B cell (primary cell): ENCODE results near the gene RGS19. TPM values are rescaled to one million over a fixed set of nuclear protein-coding genes. Genes with fewer than 3 reads are reported as not detected.

Experiments used
- ATAC-seq: fragments of 200-7000 bp; cut with Tn5 transposase; one replicate; pipeline ENCODE4 v1.10.0; 2021; ENCODE audit warnings: low read depth, mild to moderate bottlenecking, moderate number of reproducible peaks, moderate library complexity
- CTCF ChIA-PET: fragments of 350-600 bp; sonication (Branson Sonifier 250); formaldehyde crosslinking; loops from one replicate; lab custom pipeline; 2021; ENCODE audit warnings: antibody characterized with exemption, inconsistent platforms; lab: Charles Lee
- POLR2A ChIA-PET: fragments of 350-600 bp; sonication (Branson Sonifier 250); formaldehyde crosslinking; loops from one replicate; lab custom pipeline; 2021; ENCODE audit warnings: antibody characterized with exemption; lab: Charles Lee
- DNase-seq: peaks from one replicate; pipeline ENCODE4 v3.0.0; 2013
- H2AFZ ChIP-seq: 2 replicates; pipeline ENCODE4 v1.6.1; 2012; ENCODE audit warnings: mild to moderate bottlenecking, low read depth, low read length; ENCODE audit not compliant: insufficient read depth, poor library complexity, severe bottlenecking
- H3K27ac ChIP-seq, 2 donors: 1 replicate in 1 of 2; 2 replicates in 1 of 2; pipeline ENCODE4 v1.5.1; 2012 to 2013; ENCODE audit warnings: low read length in 2 of 2, mild to moderate bottlenecking in 2 of 2, moderate library complexity in 1 of 2
- H3K27me3 ChIP-seq, 4 experiments: fragments of 200-600 bp in 1 of 4; sonication (generic) in 1 of 4; replicated peaks in 1 of 4; 1 replicate in 2 of 4; 2 replicates in 2 of 4; pipeline versions ENCODE4 v1.6.1 to v1.7.0; 2013 to 2016; ENCODE audit warnings: low read length in 3 of 4, mild to moderate bottlenecking in 2 of 4, mixed read lengths in 1 of 4, moderate library complexity in 1 of 4; ENCODE audit not compliant: insufficient read depth in 4 of 4, control insufficient read depth in 3 of 4; ENCODE audit errors: control extremely low read depth in 1 of 4
- H3K36me3 ChIP-seq, 2 experiments: replicated peaks in 1 of 2; 1 replicate in 1 of 2; 2 replicates in 1 of 2; pipeline versions ENCODE4 v1.6.1 to v1.7.1; 2013; ENCODE audit warnings: low read length in 1 of 2; ENCODE audit not compliant: insufficient read depth in 2 of 2, control insufficient read depth in 1 of 2; ENCODE audit errors: control extremely low read depth in 1 of 2, extremely low read depth in 1 of 2
- H3K4me1 ChIP-seq, 2 donors: fragments of 200-600 bp in 1 of 2; sonication (generic) in 1 of 2; 1 replicate in 1 of 2; 2 replicates in 1 of 2; pipeline versions ENCODE4 v1.5.1 to v1.6.1; 2013 to 2017; ENCODE audit warnings: low read length in 2 of 2; ENCODE audit not compliant: control insufficient read depth in 2 of 2, insufficient read depth in 2 of 2
- H3K4me2 ChIP-seq: replicated peaks from 2 replicates; pipeline ENCODE3; 2012; ENCODE audit warnings: mild to moderate bottlenecking, low read depth, low read length; ENCODE audit not compliant: poor library complexity, severe bottlenecking
- H3K4me3 ChIP-seq, 5 experiments: fragments of 200-600 bp in 1 of 5; sonication (generic) in 1 of 5; 1 replicate in 3 of 5; 2 replicates in 2 of 5; pipeline versions ENCODE4 v1.5.1 to v1.7.0; 2011 to 2016; ENCODE audit warnings: low read length in 4 of 5, mild to moderate bottlenecking in 4 of 5, low read depth in 2 of 5, control low read depth in 1 of 5, moderate library complexity in 1 of 5; ENCODE audit not compliant: insufficient read depth in 1 of 5; ENCODE audit errors: control extremely low read depth in 1 of 5, extremely low read depth in 1 of 5
- H3K79me2 ChIP-seq: fragments of 200-600 bp; sonication (generic); one replicate; pipeline ENCODE4 v1.6.0; 2016; ENCODE audit warnings: low read length; ENCODE audit not compliant: control insufficient read depth, insufficient read depth
- H3K9ac ChIP-seq: fragments of 200-600 bp; sonication (generic); 2 replicates; pipeline ENCODE4 v1.6.1; 2017; ENCODE audit warnings: mild to moderate bottlenecking, low read length, moderate library complexity
- H3K9me3 ChIP-seq, 3 donors: one replicate each; pipeline versions ENCODE4 v1.6.1 to v1.7.1; 2013; ENCODE audit warnings: low read length in 2 of 3; ENCODE audit not compliant: control insufficient read depth in 2 of 3, insufficient read depth in 1 of 3; ENCODE audit errors: control extremely low read depth in 1 of 3
- H4K20me1 ChIP-seq: 2 replicates; pipeline ENCODE4 v1.6.0; 2012; ENCODE audit warnings: mild to moderate bottlenecking, low read length; ENCODE audit not compliant: insufficient read depth, control insufficient read depth, poor library complexity, severe bottlenecking
- H3K27ac Mint-ChIP-seq: one replicate; pipeline ENCODE4 v1.8.0; 2021; ENCODE audit warnings: mixed read lengths
- H3K27me3 Mint-ChIP-seq: one replicate; pipeline ENCODE4 v1.8.0; 2021; ENCODE audit warnings: mixed read lengths
- H3K4me1 Mint-ChIP-seq: one replicate; pipeline ENCODE4 v1.8.0; 2021; ENCODE audit warnings: mixed read lengths
- H3K4me3 Mint-ChIP-seq: one replicate; pipeline ENCODE4 v1.8.0; 2021; ENCODE audit warnings: mixed read lengths
- H3K9me3 Mint-ChIP-seq: one replicate; pipeline ENCODE4 v1.8.0; 2022; ENCODE audit warnings: mixed read lengths; ENCODE audit not compliant: insufficient read depth
- CTCF ChIP-seq: fragments of 200-600 bp; IDR thresholded peaks from one replicate; pipeline ENCODE4 v1.8.0; 2022; ENCODE audit warnings: antibody characterized with exemption, mild to moderate bottlenecking
- EZH2 ChIP-seq: IDR thresholded peaks from 2 replicates; pipeline ENCODE4 v1.6.1; 2012; ENCODE audit warnings: borderline replicate concordance, low read depth, mild to moderate bottlenecking, moderate library complexity, low read length; ENCODE audit not compliant: insufficient read depth, poor library complexity, severe bottlenecking
- WGBS: methylation state at CpG from one replicate; pipeline ENCODE4 v1.1.5; 2013; ENCODE audit warnings: missing lambda C conversion rate; ENCODE audit not compliant: insufficient coverage; 5-methylcytosine and 5-hydroxymethylcytosine counted together
- intact Hi-C: fragments of 100-400 bp; cut with micrococcal nuclease; formaldehyde crosslinking; loops from one replicate; pipeline ENCODE4 v1.10.0; 2022
- polyA plus RNA-seq: library from polyadenylated mRNA; depleted of rRNA; stranded (reverse); fragments of >200 nt; gene quantifications from 2 replicates; pipeline ENCODE4 v1.2.3, GENCODE V29; 2012
- total RNA-seq, 2 donors: library from RNA; stranded (reverse); fragments of 120-200 nt in 1 of 2; gene quantifications; 1 replicate in 1 of 2; 2 replicates in 1 of 2; pipeline versions ENCODE4 v1.2.3 to v1.2.4, GENCODE V29; 2013 to 2022

Gene RGS19
- total and polyA plus RNA-seq, 2 donors (not counting 1 experiment from before 2014, with no cell fraction given): 69.4 to 203 TPM

DNA sequence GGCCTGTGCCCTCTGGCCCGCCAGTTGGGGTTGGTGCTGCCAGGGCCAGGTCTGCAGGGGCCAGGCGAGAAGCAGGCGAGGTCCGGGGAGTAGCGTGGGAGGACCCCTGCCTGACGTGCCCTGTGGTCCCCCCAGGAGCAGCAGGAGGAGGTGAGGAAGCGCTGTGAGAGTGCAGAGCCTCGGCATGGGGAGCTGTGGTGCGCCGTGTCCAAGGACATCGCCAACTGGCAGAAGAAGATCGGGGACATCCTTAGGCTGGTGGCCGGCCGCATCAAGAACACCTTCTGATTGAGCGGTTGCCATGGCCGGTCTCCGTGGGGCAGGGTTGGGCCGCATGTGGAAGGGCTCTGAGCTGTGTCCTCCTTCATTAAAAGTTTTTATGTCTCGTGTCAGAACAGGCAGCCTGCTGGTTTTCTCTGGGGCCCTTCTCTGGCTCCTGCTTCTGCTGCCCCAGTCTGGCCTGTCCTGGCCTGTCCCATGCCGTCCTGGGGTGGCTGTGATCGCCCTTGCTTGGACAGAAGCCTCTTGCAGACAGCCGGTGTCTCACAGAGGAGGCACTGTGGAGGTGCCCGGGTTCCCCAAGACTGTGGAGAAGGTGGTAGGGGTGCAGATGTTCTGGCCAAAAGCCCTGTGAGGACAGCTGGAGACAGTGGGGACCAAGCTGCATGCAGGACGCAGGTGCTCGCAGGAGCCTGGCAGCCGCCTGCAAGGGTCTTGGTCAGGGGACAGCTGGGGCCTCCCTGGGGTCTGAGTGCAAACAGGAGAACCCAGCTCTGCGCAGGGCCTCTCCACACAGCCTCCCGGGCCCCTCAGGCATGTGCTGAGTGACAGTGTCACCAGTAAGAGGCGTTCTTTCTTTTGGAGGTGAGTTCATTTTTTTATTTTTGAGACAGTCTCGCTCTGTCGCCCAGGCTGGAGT, 46.4 kb downstream of the RGS19 start:
- CTCF ChIA-PET: no interaction called here
- Histone ChIP-seq H3K36me3 (peaks cover 0 to 42% of the 10 kb centered on the region in 2 experiments), H2AFZ (no peak overlapping the region), H3K27ac (no peak overlapping the region), H3K4me1 (peaks cover 8% of the 10 kb centered on the region in 2 donors), H3K4me2 (no peak overlapping the region), H3K79me2 (no peaks in the 10 kb centered on the region), H3K9me3 (no peaks in the 10 kb centered on the region), H3K9ac (no peak overlapping the region), H4K20me1 (peaks cover 9% of the 10 kb centered on the region), H3K4me3 (no peak overlapping the region), H3K27me3 (peaks cover 0 to 12% (median 5%) of the 10 kb centered on the region in 4 experiments)
- TF ChIP-seq EZH2 (no peak), CTCF (no peak)
- ATAC-seq (no peak), DNase-seq (no peak)
- intact Hi-C loops: no loop called here
- Mint-ChIP-seq H3K4me1 (peaks cover 6% of the 10 kb centered on the region), H3K27me3 (no peaks in the 10 kb centered on the region), H3K27ac (no peak overlapping the region), H3K9me3 (no peaks in the 10 kb centered on the region), H3K4me3 (no peak overlapping the region)
- 97% methylated on average over 31 of the region's 31 CpGs for WGBS
- POLR2A ChIA-PET: no interaction called here

- H3K4me1 ChIP-seq: no peaks in the 10 kb centered on the region
- H3K27me3 ChIP-seq: peaks cover 0 to 3% (median 1%) of the 10 kb centered on the region in 4 experiments
- Mint-ChIP-seq H3K27me3 (no peaks in the 10 kb centered on the region), H3K27ac (no peak overlapping the region), H3K4me3 (no peak overlapping the region), H3K9me3 (no peaks in the 10 kb centered on the region), H3K4me1 (no peaks in the 10 kb centered on the region)
- no peak overlapping the region for H3K4me3 ChIP-seq
- H3K27ac ChIP-seq: no peak overlapping the region
- no peak for ATAC-seq
- ChIA-PET POLR2A (no interaction called here), CTCF (no interaction called here)
- no peaks in the 10 kb centered on the region for H3K79me2 ChIP-seq
- no peaks in the 10 kb centered on the region for H3K9me3 ChIP-seq
- no peak for TF ChIP-seq EZH2
- TF ChIP-seq CTCF: no peak
- peaks cover 2 to 53% of the 10 kb centered on the region in 2 experiments for H3K36me3 ChIP-seq
- no peak for DNase-seq
- H3K9ac ChIP-seq: no peak overlapping the region
- WGBS: 99% methylated on average over 12 of the region's 19 CpGs
- no peak overlapping the region for H2AFZ ChIP-seq
- no peak overlapping the region for H3K4me2 ChIP-seq
- intact Hi-C loops: no loop called here
- H4K20me1 ChIP-seq: peaks cover 9% of the 10 kb centered on the region
Observed at GRCh38 chr20:64031822-64032314, 47.5 kb downstream of the RGS19 start.
